H9 (cell line): ENCODE data around the gene RIPOR1. TPM values are rescaled to one million over a fixed set of nuclear protein-coding genes. Genes with fewer than 3 reads are reported as not detected.

Experiments used
- DNase-seq: peaks from one replicate; pipeline ENCODE4 v3.0.0-alpha.2; 2017
- H2AFZ ChIP-seq: one replicate; pipeline ENCODE4 v1.6.1; 2013; ENCODE audit warnings: mild to moderate bottlenecking, low read length, control low read depth, moderate library complexity
- H2AK5ac ChIP-seq: 2 replicates; pipeline ENCODE4 v1.6.1; 2013; ENCODE audit warnings: low read length, control low read depth, mixed read lengths; ENCODE audit not compliant: insufficient read length
- H2BK120ac ChIP-seq: one replicate; pipeline ENCODE4 v1.6.1; 2013; ENCODE audit warnings: low read depth, mild to moderate bottlenecking, low read length, control low read depth, inconsistent platforms; ENCODE audit not compliant: poor library complexity, severe bottlenecking
- H2BK12ac ChIP-seq: 2 replicates; pipeline ENCODE4 v1.6.1; 2013; ENCODE audit warnings: low read length, control low read depth, mixed read lengths, low read depth; ENCODE audit not compliant: insufficient read length
- H2BK15ac ChIP-seq: 2 replicates; pipeline ENCODE4 v1.6.1; 2013; ENCODE audit warnings: low read depth, low read length, control low read depth
- H2BK20ac ChIP-seq: one replicate; pipeline ENCODE4 v1.6.1; 2013; ENCODE audit warnings: low read depth, mild to moderate bottlenecking, low read length, control low read depth, inconsistent platforms; ENCODE audit not compliant: poor library complexity, severe bottlenecking
- H2BK5ac ChIP-seq: 2 replicates; pipeline ENCODE4 v1.6.1; 2013; ENCODE audit warnings: low read length, control low read depth, mixed read lengths; ENCODE audit not compliant: insufficient read length
- H3K14ac ChIP-seq: 2 replicates; pipeline ENCODE4 v1.6.1; 2013; ENCODE audit warnings: low read length, control low read depth; ENCODE audit not compliant: insufficient read depth
- H3K18ac ChIP-seq: 2 replicates; pipeline ENCODE4 v1.6.1; 2013; ENCODE audit warnings: low read depth, mild to moderate bottlenecking, mixed read lengths, low read length, control low read depth; ENCODE audit not compliant: insufficient read length
- H3K23ac ChIP-seq: 2 replicates; pipeline ENCODE4 v1.6.1; 2013; ENCODE audit warnings: low read length, control low read depth, mixed read lengths, low read depth; ENCODE audit not compliant: insufficient read length
- H3K23me2 ChIP-seq: 2 replicates; pipeline ENCODE4 v1.6.1; 2013; ENCODE audit warnings: low read depth, mild to moderate bottlenecking, mixed read lengths, low read length, control low read depth; ENCODE audit not compliant: insufficient read length, poor library complexity, severe bottlenecking
- H3K27ac ChIP-seq: 2 replicates; pipeline ENCODE4 v1.5.1; 2013; ENCODE audit warnings: low read length, control low read depth, mixed read lengths, low read depth; ENCODE audit not compliant: insufficient read length
- H3K27me3 ChIP-seq: 2 replicates; pipeline ENCODE4 v1.6.1; 2013; ENCODE audit warnings: low read length, control low read depth, inconsistent platforms; ENCODE audit not compliant: insufficient read depth
- H3K4ac ChIP-seq: 2 replicates; pipeline ENCODE4 v1.6.1; 2013; ENCODE audit warnings: low read depth, mild to moderate bottlenecking, control low read depth, inconsistent platforms, low read length, moderate library complexity
- H3K4me1 ChIP-seq: 2 replicates; pipeline ENCODE4 v1.6.1; 2013; ENCODE audit warnings: low read length, control low read depth, inconsistent platforms; ENCODE audit not compliant: insufficient read depth
- H3K4me2 ChIP-seq: 2 replicates; pipeline ENCODE4 v1.6.1; 2013; ENCODE audit warnings: low read length, control low read depth, mixed read lengths; ENCODE audit not compliant: insufficient read length, insufficient read depth
- H3K56ac ChIP-seq: 2 replicates; pipeline ENCODE4 v1.6.1; 2013; ENCODE audit warnings: low read depth, mild to moderate bottlenecking, mixed read lengths, low read length, control low read depth; ENCODE audit not compliant: insufficient read length
- H3K79me1 ChIP-seq: 2 replicates; pipeline ENCODE4 v1.6.1; 2013; ENCODE audit warnings: low read depth, mild to moderate bottlenecking, moderate library complexity, low read length, control low read depth, inconsistent platforms; ENCODE audit not compliant: insufficient read depth, poor library complexity, severe bottlenecking
- H3K79me2 ChIP-seq: 2 replicates; pipeline ENCODE4 v1.6.1; 2013; ENCODE audit warnings: low read length, control low read depth, inconsistent platforms; ENCODE audit not compliant: insufficient read depth
- H3K9ac ChIP-seq: 2 replicates; pipeline ENCODE4 v1.6.1; 2013; ENCODE audit warnings: low read length, control low read depth, mixed read lengths; ENCODE audit not compliant: insufficient read length; ENCODE audit errors: extremely low read depth
- H3K9me3 ChIP-seq: one replicate; pipeline ENCODE4 v1.6.1; 2013; ENCODE audit warnings: low read depth, low read length, inconsistent platforms; ENCODE audit not compliant: control insufficient read depth
- H3T11ph ChIP-seq: one replicate; pipeline ENCODE4 v1.6.1; 2013; ENCODE audit warnings: mild to moderate bottlenecking, low read length, control low read depth, inconsistent platforms
- H4K20me1 ChIP-seq: one replicate; pipeline ENCODE4 v1.6.1; 2013; ENCODE audit not compliant: control insufficient read depth, insufficient read length, insufficient read depth
- H4K5ac ChIP-seq: 2 replicates; pipeline ENCODE4 v1.6.1; 2013; ENCODE audit warnings: low read depth, mild to moderate bottlenecking, mixed read lengths, low read length, control low read depth; ENCODE audit not compliant: insufficient read length
- H4K8ac ChIP-seq: replicated peaks from 2 replicates; pipeline ENCODE4 v1.6.1; 2013; ENCODE audit warnings: low read length, control low read depth, mixed read lengths, low read depth; ENCODE audit not compliant: insufficient read length
- H4K91ac ChIP-seq: 2 replicates; pipeline ENCODE4 v1.6.1; 2013; ENCODE audit warnings: low read depth, mild to moderate bottlenecking, moderate library complexity, mixed read lengths, low read length, control low read depth; ENCODE audit not compliant: insufficient read length
- H3K27ac Mint-ChIP-seq, 3 experiments: 2 replicates in 2 of 3; 3 replicates in 1 of 3; pipeline ENCODE4 v1.8.0; 2020 to 2021; ENCODE audit warnings: mixed read lengths in 3 of 3, mild to moderate bottlenecking in 1 of 3, moderate library complexity in 1 of 3
- H3K27me3 Mint-ChIP-seq: 2 replicates; pipeline ENCODE4 v1.8.0; 2021; ENCODE audit warnings: low read depth, mild to moderate bottlenecking, moderate library complexity, mixed read lengths
- H3K36me3 Mint-ChIP-seq, 3 experiments: 2 replicates in 2 of 3; 3 replicates in 1 of 3; pipeline ENCODE4 v1.8.0; 2020 to 2021; ENCODE audit warnings: low read depth in 3 of 3, mixed read lengths in 3 of 3; ENCODE audit not compliant: insufficient read depth in 1 of 3
- H3K4me1 Mint-ChIP-seq, 2 experiments: 2 replicates each; pipeline ENCODE4 v1.8.0; 2020; ENCODE audit warnings: mixed read lengths in 2 of 2
- H3K4me3 Mint-ChIP-seq, 2 experiments: 2 replicates in 1 of 2; 3 replicates in 1 of 2; pipeline ENCODE4 v1.8.0; 2020 to 2021; ENCODE audit warnings: mild to moderate bottlenecking in 2 of 2, mixed read lengths in 2 of 2, moderate library complexity in 1 of 2
- H3K9me3 Mint-ChIP-seq, 2 experiments: 2 replicates in 1 of 2; 3 replicates in 1 of 2; pipeline ENCODE4 v1.8.0; 2020; ENCODE audit warnings: mild to moderate bottlenecking in 2 of 2, mixed read lengths in 2 of 2, moderate library complexity in 1 of 2
- WGBS: extraction: QIAGEN DNeasy Blood & Tissue Kit; methylation state at CpG from one replicate; pipeline ENCODE4 v1.1.7; 2013; ENCODE audit warnings: missing lambda C conversion rate, low lambda C conversion rate, mixed read lengths; ENCODE audit not compliant: insufficient read length; ENCODE audit errors: extremely low coverage; 5-methylcytosine and 5-hydroxymethylcytosine counted together
- total RNA-seq: library from RNA; stranded (reverse); gene quantifications from 2 replicates; pipeline ENCODE4 v1.2.1, GENCODE V29; 2021
- TF ChIP-seq, protein P1 (sequence below): fragments of 200-600 bp; sonication (generic); conservative IDR thresholded peaks from 3 replicates; pipeline ENCODE4 v1.8.0; 2021; ENCODE audit warnings: antibody characterized with exemption, mild to moderate bottlenecking

Gene RIPOR1
- total RNA-seq, 1 experiment from 2014 or later = 14.3 TPM

DNA sequence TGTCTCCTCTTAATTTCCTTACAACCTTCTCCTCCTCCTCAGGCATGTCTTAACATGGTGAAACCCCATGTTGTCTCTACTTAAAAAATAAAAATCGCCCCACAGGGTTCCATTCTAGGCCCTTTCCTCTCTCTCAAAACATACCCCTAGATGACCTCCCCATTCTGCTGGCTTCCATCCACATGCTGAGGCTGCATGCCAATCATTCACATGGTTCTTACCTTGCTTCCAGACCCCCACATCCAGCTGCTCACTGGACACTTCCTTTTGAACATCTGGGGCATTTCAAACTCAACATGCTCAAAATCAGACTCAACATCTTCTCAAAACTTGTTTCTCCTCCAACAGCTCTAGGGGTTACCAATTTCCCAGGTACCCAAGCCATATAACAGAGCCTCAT is 21.3 kb downstream of the RIPOR1 start:
- H3K4me1 ChIP-seq = no peaks in the 10 kb centered on the region; the same call in 1 of the 2 replicates
- no peak overlapping the region for H4K5ac ChIP-seq
- H2AK5ac ChIP-seq = no peak overlapping the region
- H3K9ac ChIP-seq = no peak overlapping the region
- Mint-ChIP-seq H3K4me3 (no peak overlapping the region), H3K27me3 (no peaks in the 10 kb centered on the region), H3K9me3 (no peaks in the 10 kb centered on the region), H3K27ac (peak overlapping the region in 2 of 3 experiments; percentile 4 to 32; a peak in 2 of 7 replicates), H3K4me1 (peaks cover 10 to 21% of the 10 kb centered on the region in 2 experiments), H3K36me3 (peaks cover 0 to 12% (median 0%) of the 10 kb centered on the region in 3 experiments; a peak in 5 of 7 replicates)
- no peak for DNase-seq
- no peaks in the 10 kb centered on the region for H3K23me2 ChIP-seq
- H3K9me3 ChIP-seq = no peaks in the 10 kb centered on the region
- no peak overlapping the region for H4K8ac ChIP-seq
- WGBS = no CpG with 5 or more reads among the region's 1 CpG
- H3K14ac ChIP-seq = no peak overlapping the region
- H2BK5ac ChIP-seq = no peak overlapping the region
- H2BK20ac ChIP-seq = no peak overlapping the region
- no peak overlapping the region for H4K91ac ChIP-seq
- no peak overlapping the region for H2AFZ ChIP-seq
- H2BK120ac ChIP-seq = no peak overlapping the region
- no peak overlapping the region for H3K27ac ChIP-seq
- no peak overlapping the region for H3K4ac ChIP-seq
- H3K4me2 ChIP-seq = no peak overlapping the region
- H3K27me3 ChIP-seq = no peaks in the 10 kb centered on the region
- TF ChIP-seq, protein P1, sequence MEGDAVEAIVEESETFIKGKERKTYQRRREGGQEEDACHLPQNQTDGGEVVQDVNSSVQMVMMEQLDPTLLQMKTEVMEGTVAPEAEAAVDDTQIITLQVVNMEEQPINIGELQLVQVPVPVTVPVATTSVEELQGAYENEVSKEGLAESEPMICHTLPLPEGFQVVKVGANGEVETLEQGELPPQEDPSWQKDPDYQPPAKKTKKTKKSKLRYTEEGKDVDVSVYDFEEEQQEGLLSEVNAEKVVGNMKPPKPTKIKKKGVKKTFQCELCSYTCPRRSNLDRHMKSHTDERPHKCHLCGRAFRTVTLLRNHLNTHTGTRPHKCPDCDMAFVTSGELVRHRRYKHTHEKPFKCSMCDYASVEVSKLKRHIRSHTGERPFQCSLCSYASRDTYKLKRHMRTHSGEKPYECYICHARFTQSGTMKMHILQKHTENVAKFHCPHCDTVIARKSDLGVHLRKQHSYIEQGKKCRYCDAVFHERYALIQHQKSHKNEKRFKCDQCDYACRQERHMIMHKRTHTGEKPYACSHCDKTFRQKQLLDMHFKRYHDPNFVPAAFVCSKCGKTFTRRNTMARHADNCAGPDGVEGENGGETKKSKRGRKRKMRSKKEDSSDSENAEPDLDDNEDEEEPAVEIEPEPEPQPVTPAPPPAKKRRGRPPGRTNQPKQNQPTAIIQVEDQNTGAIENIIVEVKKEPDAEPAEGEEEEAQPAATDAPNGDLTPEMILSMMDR = no peak
- H4K20me1 ChIP-seq = no peaks in the 10 kb centered on the region
- no peaks in the 10 kb centered on the region for H3K79me2 ChIP-seq
- H3K56ac ChIP-seq = no peak overlapping the region
- no peaks in the 10 kb centered on the region for H3K79me1 ChIP-seq
- H3K23ac ChIP-seq = no peak overlapping the region
- H3K18ac ChIP-seq = no peak overlapping the region
- no peak overlapping the region for H3T11ph ChIP-seq
- H2BK15ac ChIP-seq = no peak overlapping the region
- no peak overlapping the region for H2BK12ac ChIP-seq
